ENCODE measurements around the gene ADAM33. TPM values are rescaled to one million over a fixed set of nuclear protein-coding genes. Genes with fewer than 3 reads are reported as not detected.

The ADAM33 gene
- total RNA-seq, 1 experiment from 2014 or later, result 0.23 TPM

DNA sequence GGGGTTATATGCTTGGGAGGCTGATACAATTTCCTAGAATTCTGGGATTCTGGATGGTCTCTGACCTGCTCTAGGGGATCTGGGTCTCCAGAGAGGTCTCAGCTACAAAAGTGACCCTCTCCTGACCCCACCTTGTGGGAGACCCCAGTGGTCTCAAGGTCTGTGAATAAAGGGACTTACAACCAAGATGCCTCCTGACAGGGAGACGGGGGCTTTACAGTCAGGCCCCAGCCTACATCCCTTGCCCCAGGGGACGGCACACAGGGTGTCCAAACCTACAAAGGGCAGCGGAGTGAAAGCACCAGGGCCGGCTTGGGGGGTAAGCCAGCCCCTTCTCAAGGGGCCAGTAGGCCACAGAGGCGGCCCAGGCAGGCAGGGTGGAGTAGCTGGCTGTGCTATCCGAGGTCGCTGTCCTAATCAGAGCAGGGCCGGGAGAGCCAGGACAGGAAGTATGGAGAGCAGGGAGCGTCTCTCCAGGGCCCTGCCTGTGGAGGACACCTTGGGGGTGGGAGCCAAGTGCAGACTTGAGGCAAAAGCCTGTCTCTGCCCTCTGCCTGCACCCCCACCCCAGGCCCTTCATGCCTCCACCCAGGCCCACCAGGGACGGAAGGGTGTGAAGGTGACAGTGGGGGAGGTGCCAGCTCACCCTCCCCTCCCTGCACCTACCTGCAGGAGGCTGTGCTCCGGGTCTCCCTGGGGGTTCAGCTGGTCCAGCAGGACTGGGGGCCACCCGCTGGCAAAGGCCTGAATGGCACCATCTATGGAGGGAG is 22.1 kb downstream of the ADAM33 start:
- no peak overlapping the region for H3K27ac Mint-ChIP-seq (ENCODE audit: unreplicated experiment)
- Histone ChIP-seq H3K36me3 (ENCODE audit: control insufficient read depth, insufficient read depth, low read length) (no peaks in the 10 kb centered on the region), H3K27me3 (replicated peaks; ENCODE audit: control insufficient read depth, insufficient read depth, low read length) (no peaks in the 10 kb centered on the region), H3K4me3 (ENCODE audit: low read depth, low read length) (no peak overlapping the region), H3K4me1 (no peaks in the 10 kb centered on the region), H3K9me3 (no peaks in the 10 kb centered on the region)
- POLR2A ChIA-PET, result no interaction called here
- no peaks in the 10 kb centered on the region for H3K36me3 Mint-ChIP-seq (ENCODE audit: insufficient read depth, unreplicated experiment)
- H3K9me3 Mint-ChIP-seq (ENCODE audit: unreplicated experiment), result no peaks in the 10 kb centered on the region
- CTCF ChIA-PET, result interaction anchor here (0.6 to 1.1 kb wide), 2 partner anchors 17 to 97 kb away, joined by 3 read pairs; no protein-coding TSS in a partner anchor
- H3K27me3 Mint-ChIP-seq (ENCODE audit: insufficient read depth, unreplicated experiment), result peaks cover 3% of the 10 kb centered on the region
- H3K4me3 Mint-ChIP-seq (ENCODE audit: unreplicated experiment), result no peak overlapping the region
- no TSS peak for BruUV-seq (replicated peaks)
- no peaks in the 10 kb centered on the region for H3K4me1 Mint-ChIP-seq (ENCODE audit: low read depth, unreplicated experiment)
- TF ChIP-seq, protein P1, sequence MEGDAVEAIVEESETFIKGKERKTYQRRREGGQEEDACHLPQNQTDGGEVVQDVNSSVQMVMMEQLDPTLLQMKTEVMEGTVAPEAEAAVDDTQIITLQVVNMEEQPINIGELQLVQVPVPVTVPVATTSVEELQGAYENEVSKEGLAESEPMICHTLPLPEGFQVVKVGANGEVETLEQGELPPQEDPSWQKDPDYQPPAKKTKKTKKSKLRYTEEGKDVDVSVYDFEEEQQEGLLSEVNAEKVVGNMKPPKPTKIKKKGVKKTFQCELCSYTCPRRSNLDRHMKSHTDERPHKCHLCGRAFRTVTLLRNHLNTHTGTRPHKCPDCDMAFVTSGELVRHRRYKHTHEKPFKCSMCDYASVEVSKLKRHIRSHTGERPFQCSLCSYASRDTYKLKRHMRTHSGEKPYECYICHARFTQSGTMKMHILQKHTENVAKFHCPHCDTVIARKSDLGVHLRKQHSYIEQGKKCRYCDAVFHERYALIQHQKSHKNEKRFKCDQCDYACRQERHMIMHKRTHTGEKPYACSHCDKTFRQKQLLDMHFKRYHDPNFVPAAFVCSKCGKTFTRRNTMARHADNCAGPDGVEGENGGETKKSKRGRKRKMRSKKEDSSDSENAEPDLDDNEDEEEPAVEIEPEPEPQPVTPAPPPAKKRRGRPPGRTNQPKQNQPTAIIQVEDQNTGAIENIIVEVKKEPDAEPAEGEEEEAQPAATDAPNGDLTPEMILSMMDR (IDR thresholded peaks at IDR 0.05; ENCODE audit: insufficient read depth in 1 of 2, low read depth in 1 of 2, low read length in 1 of 2, severe bottlenecking in 1 of 2, unreplicated experiment in 1 of 2), result no peak
- DNase-seq, result no peak
- intact Hi-C loops (cut with micrococcal nuclease; ENCODE audit: unreplicated experiment), result no loop called here

DNA sequence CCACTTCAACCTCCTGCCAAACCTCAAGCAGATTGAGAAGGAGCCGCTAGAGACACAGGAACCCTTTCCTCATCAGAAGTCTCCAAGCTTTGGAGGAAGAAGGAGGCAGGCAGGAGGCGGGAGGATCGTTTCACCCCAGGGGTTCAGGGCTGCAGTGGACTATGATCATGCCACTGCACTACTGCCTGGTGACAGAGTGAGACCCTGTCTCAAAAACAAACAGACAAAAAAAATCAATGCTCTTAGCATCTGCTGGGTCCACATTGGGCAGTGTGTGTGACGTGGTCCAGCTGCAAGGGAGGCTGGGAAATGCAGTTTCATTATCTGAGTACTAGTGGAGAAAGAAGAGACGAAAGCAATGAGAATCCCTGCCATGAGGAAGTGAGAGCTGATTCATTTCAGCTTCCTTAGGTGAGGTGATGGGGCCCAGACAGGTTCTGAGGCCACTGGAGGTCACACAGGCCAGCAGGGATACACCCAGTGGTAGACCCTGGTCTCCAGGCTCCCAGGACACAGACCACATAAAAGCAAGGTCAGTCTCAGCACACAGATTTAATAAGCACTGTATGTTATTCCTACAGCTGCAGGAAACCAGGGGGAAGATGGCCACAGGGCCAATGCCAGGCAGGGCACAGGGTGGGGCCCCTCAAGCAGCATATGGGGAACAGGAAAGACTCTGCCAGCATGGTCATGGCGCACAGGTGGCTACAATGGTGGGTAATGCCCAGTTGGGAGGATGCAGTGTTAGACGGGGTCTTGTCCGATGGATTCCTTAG is 22.9 kb downstream of the ADAM33 start:
- ChIA-PET POLR2A (no interaction called here), CTCF (no interaction called here)
- no peaks in the 10 kb centered on the region for H3K4me1 Mint-ChIP-seq (ENCODE audit: low read depth, unreplicated experiment)
- Histone ChIP-seq H3K9me3 (no peaks in the 10 kb centered on the region), H3K36me3 (ENCODE audit: control insufficient read depth, insufficient read depth, low read length) (no peaks in the 10 kb centered on the region), H3K27me3 (replicated peaks; ENCODE audit: control insufficient read depth, insufficient read depth, low read length) (no peaks in the 10 kb centered on the region), H3K4me1 (no peaks in the 10 kb centered on the region), H3K4me3 (ENCODE audit: low read depth, low read length) (no peak overlapping the region)
- H3K4me3 Mint-ChIP-seq (ENCODE audit: unreplicated experiment), result no peak overlapping the region
- no peak overlapping the region for H3K27ac Mint-ChIP-seq (ENCODE audit: unreplicated experiment)
- no peaks in the 10 kb centered on the region for H3K36me3 Mint-ChIP-seq (ENCODE audit: insufficient read depth, unreplicated experiment)
- TF ChIP-seq, protein P1 (IDR thresholded peaks at IDR 0.05; ENCODE audit: insufficient read depth in 1 of 2, low read depth in 1 of 2, low read length in 1 of 2, severe bottlenecking in 1 of 2, unreplicated experiment in 1 of 2), result no peak
- no peak for DNase-seq
- no peaks in the 10 kb centered on the region for H3K9me3 Mint-ChIP-seq (ENCODE audit: unreplicated experiment)
- peaks cover 3% of the 10 kb centered on the region for H3K27me3 Mint-ChIP-seq (ENCODE audit: insufficient read depth, unreplicated experiment)
- no TSS peak for BruUV-seq (replicated peaks)
- intact Hi-C loops (cut with micrococcal nuclease; ENCODE audit: unreplicated experiment), result no loop called here

DNA sequence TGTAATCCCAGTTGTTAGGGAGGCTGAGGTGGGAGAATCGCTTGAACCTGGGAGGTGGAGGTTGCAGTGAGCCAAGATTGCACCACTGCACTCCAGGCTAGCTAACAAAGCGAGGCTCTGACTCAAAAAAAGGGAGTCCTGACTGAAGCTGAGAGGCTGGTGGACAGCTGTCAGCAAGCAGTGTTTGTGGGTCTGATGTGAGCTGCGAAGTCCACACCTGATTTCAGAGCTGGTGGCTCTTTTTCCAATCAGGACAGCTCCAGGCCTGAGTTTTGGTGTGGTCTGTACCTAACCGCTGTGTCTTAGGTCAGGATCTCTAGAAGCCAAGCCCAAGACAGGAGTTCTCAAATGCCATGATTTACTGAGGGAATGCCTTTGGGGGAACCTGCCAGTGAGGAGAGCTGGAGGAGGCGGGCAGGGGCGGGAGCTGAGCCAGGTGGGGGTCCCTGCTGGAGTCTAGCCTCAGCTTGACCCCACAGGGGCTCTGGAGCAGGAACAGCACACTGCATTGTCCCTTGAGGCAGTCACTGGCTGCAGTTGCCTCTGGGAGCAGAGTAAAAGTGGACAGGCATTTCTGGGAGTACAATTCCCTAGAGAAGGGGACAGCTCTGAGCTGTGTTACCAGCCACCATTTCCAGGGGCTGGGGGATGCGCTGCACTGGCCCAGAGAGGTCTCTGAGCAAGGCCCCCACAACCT is 23.6 kb downstream of the ADAM33 start:
- POLR2A ChIA-PET, result no interaction called here
- H3K27me3 ChIP-seq (replicated peaks; ENCODE audit: control insufficient read depth, insufficient read depth, low read length), result no peaks in the 10 kb centered on the region
- TF ChIP-seq, protein P1 (IDR thresholded peaks at IDR 0.05; ENCODE audit: insufficient read depth in 1 of 2, low read depth in 1 of 2, low read length in 1 of 2, severe bottlenecking in 1 of 2, unreplicated experiment in 1 of 2), result no peak
- H3K36me3 ChIP-seq (ENCODE audit: control insufficient read depth, insufficient read depth, low read length), result no peaks in the 10 kb centered on the region
- Mint-ChIP-seq H3K4me3 (ENCODE audit: unreplicated experiment) (no peak overlapping the region), H3K4me1 (ENCODE audit: low read depth, unreplicated experiment) (no peaks in the 10 kb centered on the region), H3K27ac (ENCODE audit: unreplicated experiment) (no peak overlapping the region), H3K36me3 (ENCODE audit: insufficient read depth, unreplicated experiment) (no peaks in the 10 kb centered on the region), H3K9me3 (ENCODE audit: unreplicated experiment) (no peaks in the 10 kb centered on the region), H3K27me3 (ENCODE audit: insufficient read depth, unreplicated experiment) (peaks cover 3% of the 10 kb centered on the region)
- CTCF ChIA-PET, result interaction anchor here (0.6 kb wide), 1 partner anchor 53 kb away, joined by 3 read pairs; no protein-coding TSS in a partner anchor
- no peaks in the 10 kb centered on the region for H3K4me1 ChIP-seq
- DNase-seq, result no peak
- H3K4me3 ChIP-seq (ENCODE audit: low read depth, low read length), result no peak overlapping the region
- BruUV-seq (replicated peaks), result no TSS peak
- intact Hi-C loops (cut with micrococcal nuclease; ENCODE audit: unreplicated experiment), result no loop called here
- H3K9me3 ChIP-seq, result no peaks in the 10 kb centered on the region
